GM19351 (cell line): ENCODE results near the gene PUS7L.

Experiments used
- ATAC-seq: cut with Tn5 transposase; IDR thresholded peaks from one replicate; pipeline ENCODE4 v1.9.1; 2021; ENCODE audit warnings: mild to moderate bottlenecking, moderate library complexity; ENCODE audit not compliant: unreplicated experiment

Gene PUS7L, protein sequence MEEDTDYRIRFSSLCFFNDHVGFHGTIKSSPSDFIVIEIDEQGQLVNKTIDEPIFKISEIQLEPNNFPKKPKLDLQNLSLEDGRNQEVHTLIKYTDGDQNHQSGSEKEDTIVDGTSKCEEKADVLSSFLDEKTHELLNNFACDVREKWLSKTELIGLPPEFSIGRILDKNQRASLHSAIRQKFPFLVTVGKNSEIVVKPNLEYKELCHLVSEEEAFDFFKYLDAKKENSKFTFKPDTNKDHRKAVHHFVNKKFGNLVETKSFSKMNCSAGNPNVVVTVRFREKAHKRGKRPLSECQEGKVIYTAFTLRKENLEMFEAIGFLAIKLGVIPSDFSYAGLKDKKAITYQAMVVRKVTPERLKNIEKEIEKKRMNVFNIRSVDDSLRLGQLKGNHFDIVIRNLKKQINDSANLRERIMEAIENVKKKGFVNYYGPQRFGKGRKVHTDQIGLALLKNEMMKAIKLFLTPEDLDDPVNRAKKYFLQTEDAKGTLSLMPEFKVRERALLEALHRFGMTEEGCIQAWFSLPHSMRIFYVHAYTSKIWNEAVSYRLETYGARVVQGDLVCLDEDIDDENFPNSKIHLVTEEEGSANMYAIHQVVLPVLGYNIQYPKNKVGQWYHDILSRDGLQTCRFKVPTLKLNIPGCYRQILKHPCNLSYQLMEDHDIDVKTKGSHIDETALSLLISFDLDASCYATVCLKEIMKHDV

DNA sequence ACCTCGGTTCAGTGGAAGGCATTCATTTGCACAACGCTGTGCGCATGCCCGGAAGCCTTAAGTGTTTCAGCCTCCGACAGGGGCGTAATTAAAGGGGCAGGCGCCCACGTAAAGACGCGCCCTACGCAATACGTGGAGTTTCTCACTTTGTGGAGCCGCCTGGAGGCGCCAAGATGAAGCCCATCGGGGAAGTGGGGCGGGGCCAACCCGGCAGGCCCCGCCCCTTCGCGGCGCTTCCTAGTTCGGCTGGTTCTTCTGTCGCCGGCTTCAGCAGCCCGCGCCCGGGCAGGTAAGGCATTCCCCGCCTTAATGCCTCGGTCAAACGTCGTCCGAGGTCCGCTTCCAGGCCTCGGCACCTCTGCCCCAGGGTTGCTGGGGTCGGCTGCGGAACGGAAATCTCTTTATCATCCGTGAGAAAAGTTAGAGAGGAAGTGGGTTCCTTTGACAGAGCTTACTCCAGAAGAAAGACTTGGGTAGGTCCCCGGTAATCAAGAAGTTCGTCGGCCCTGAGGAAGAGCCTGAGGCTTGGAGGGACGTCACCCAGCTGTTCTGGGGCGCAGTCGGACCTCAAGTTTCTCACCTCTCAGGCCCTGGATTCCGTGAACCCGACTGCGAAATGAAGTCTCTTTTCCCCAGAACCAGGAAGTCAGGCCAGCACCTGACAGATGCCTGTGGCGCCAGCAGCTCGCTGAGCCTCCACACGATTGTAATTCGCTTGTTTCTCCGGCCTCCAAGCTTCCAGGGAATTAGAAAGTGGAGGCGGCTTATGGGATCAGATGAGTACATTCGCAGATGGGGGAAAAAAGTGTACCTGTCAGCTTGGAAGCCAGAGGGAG lies at the start of gene PUS7L, which contains the start of gene IRAK4:
PUS7L (minus strand) TSS at position 63 of the 836 bp plus-strand sequence. CDS start 3,545 bp downstream, outside the sequence.
IRAK4 (plus strand) TSS at position 224 of the 836 bp plus-strand sequence. CDS start 9,161 bp downstream, outside the sequence.
- peak; percentile 93 for ATAC-seq

DNA sequence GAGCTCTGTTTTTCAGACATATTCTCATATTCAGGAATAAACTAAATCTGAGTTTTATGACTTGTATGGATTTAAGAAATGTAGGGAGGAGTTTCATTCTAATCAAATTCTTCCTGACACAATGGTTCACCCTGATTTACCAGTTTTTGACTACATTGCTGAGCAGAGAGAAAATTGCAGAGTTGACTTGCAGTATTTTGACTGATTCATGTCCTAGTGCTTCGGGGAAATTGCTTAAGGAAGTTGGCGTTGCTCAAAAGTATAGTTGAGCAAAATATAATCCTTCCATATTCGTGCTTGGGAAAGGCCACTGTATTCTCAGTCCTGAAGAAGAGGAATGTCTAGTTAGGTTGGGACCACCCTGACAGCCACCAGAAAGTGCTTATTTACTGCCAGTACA lies 48.8 kb upstream of the PUS7L start:
- ATAC-seq = no peak

DNA sequence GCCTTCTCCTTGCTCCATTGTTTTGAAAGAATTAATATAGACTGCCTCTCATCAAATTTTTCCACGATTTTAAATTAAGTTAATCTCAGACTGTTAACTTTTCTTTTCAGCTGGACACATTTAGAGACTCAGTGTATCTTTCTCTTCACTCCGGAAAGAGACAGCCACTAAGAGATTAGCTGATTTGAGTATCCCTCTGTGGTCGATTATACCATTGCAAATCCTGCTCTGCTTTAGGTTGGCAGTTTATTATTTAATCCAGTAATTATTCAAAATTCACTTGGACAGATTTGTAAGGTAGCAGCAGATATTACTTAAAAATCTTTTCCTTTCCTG lies 48.1 kb upstream of the PUS7L start:
- ATAC-seq = no peak

DNA sequence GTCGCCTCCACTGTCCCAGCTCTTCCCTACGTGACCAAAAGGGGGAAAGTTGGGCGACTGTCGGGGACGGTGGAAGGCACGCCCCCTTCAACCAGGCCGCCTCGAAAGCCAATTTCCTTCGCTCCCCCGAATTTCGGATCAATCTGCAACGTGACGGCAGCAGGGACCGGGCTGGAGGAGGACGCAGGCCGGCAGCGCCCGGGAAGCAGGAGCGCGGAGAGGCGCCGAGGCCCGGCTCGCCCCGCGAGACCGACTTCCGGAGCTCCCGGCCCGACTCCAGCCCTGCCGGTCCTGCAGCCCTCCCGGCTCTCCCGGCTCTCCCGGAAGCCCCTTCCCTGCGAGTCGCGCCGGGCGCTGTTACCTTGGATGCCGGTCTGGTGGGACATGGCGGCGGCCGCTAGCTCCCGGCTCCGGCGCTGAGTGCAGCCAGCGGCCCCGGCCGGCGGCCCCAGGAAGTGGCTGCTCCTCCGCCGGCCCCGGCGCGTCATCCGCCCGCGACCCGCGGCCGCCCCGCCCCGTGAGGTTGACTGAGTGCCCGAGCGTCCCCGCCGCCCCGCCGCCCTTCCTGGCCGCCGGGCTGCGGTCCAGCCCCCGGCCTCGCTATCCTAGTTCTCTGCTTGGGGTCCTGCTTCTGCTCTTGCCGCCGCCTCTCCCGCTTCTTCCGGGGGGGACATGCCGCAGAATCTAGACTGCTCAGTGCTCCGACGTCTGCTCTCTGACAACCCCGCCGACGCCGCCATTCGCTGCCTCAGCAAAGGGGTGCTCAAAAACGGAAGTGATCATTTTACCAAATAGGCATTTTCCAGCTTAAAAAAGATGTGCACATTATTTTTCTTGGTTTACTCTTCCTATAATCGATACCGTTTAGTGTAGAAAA lies 47.5 kb upstream of the PUS7L start, which contains the start of gene TWF1:
TWF1 (minus strand) TSS at position 458 of the 877 bp plus-strand sequence; CDS start at position 386, 72 bp downstream.
- ATAC-seq = peak; percentile 92

DNA sequence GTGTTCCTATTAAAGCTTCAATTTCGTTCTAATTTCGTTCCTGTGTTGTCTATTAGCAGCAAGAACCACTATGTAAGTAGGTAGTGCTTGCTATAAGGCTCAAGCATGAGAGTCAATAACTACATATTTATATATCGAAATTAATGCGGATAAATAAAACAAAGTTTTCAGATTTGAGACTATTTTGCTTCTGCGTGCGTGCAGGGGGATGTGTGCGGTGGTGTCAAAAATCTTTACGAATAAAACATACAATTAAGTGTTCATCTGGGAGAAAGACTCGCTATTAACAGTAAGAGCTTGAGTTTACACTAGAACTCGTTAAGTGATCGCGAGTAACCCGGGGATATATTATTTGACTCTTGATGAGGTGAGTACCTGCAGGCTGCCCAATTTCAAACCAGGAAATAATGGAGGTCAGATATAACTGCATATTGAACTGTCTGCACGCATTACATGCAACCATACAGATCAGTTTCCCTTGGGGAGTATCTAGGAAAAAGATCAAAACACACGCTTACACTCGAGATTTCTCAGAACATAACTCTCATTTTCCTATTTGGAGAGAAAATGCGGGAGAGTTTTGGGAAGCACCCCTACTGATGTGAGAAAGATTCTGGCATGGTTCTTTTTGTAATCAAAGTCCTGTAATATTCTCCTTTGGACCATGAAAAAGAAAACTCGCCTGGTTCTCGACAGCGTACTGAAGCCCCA lies 46.7 kb upstream of the PUS7L start:
- peak; percentile 24 for ATAC-seq

DNA sequence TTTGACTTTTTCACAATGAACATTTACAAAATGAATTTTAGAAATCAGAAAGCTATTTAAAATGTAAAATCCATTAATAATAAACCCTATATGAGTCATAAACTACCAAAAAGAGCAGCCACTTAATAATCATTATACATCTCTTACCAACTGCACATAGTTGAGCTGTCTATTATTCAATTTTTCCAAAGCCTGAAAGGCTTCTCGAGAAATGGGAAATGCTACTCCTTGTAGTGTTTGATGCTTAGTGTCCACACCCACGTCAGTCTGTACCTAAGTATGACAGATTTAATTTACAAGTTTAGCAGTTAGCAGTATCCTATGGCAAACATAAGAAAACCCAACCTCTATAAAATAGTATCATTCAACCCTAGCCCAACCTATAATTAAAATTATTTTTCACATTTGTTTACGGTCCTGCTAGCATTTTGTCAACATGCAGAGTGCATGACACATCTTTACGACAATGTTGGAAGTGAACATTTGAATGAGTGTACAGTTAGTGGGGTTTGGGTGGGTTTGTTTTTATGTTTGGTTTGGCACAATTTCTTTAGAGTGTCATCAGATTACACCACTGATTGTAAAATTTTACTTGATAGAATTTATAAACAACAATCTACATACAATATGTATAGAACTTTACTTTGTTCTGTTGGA lies 39.1 kb upstream of the PUS7L start:
- ATAC-seq = no peak

DNA sequence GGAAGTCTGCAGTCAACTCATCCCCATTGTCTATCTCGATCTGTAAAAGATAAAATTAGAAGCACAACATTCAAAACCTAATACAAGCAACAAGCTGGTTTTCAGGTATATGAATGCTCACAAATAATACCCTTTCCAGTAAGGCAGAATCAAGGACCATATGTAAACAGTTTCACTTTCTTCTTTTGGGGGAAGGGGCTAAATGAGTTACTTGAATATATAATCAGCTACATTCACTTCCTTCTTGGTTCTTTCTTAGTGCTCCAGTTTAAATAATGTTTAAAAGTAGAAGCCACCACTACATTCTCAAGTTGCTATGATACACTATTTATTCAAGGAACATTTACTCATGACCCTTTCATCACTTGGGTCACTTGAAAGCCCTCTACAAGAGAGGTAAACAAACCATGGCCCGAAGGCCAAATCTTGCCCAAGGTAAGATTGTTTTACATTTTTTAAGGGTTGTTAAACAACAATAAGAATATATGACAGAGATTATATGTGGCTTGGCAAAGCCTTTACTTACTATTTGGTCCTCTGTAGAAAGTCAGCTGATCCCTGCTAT lies 37.2 kb upstream of the PUS7L start:
- ATAC-seq = no peak

DNA sequence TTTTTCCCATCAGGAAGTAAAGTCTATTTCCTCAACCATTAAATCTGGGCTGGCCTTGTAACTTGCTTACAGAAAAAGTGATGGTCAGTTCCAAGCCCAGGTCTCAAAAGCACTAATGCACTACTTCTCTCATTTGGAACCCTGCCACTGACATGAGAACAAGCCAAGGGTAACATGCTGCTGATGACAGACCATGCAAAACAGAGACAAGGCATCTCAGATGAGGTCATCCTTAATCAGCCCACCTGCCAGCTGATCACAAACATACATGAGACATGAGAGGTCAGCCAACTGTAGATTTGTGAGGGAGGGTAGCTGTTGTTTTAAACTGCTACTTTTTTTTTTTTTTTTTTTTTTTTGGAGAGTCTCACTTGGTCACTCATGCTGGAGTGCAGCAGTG lies 31.4 kb upstream of the PUS7L start:
- ATAC-seq = peak; percentile 55

DNA sequence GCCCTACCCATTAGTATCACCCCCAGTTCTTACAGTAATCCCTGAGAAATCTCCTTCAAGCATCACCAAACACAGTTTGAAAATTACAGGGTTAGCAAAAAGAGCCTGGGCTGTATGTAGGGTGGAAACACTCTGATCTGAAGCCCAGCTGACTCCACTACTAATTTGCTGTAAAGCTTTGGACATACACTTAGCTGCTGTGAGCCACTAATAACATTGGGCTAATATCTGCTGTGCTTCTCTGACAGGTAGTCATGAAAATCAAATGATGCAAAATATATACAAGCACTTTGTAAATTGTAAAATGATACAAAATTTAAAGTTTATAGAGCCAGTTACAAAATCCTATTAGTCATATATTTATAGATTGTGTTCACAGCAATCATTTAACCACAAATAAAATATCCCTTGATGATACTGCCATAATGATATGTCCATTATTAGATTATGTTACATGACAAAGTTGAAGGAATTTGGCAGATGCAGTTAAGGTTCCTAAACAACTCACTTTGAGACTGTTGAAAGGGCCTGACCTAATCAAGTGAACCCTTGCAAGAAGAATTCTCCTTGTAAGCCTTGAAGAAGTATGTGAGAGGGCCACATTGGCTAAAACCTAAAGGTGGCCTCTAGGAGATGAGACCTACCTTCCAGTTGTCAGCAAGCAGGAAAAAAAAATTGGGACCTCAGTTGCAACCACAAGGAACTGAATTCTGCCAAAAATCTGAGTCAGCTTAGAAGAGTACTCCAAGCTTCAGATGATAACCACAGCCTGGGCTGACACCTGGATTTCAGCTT lies 28.5 kb upstream of the PUS7L start:
- ATAC-seq = no peak

DNA sequence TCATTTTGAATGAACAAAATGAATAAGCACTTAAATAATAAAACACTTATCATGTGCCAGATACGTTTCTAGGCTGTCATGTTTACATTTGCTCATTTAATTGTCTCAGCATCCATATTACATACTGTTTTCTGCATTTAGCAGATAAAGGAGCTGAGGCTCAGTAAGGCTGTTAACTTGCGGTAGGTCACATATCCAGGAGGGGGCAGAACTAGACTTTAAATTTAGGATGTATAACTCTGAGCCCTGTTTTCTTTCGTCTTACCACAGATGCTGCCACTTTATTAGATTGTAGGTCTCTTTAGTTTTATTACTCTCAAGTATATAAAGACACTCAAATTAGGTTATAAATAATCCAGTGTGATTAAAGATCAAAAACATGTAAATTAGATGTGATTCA lies 17.9 kb upstream of the PUS7L start:
- ATAC-seq = peak; percentile 63

DNA sequence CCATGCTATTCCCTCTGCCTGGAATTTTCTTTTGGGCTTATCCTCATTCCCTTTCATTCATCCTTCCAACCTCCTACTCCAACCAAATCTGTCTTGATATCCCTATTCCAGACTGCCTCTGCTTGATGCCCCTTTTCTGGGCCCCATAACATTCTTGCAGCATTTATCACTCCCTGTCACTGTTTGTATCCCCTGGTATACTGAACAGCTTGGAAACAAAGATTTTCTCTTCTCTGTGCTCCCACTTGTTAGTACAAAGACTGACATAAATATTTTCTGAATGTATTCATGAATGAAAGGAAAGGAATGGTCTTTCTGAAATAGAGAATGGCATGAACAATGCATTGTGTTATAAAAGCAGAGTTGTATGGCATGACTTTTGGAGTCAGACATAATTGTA lies 7.7 kb upstream of the PUS7L start:
- ATAC-seq = no peak

DNA sequence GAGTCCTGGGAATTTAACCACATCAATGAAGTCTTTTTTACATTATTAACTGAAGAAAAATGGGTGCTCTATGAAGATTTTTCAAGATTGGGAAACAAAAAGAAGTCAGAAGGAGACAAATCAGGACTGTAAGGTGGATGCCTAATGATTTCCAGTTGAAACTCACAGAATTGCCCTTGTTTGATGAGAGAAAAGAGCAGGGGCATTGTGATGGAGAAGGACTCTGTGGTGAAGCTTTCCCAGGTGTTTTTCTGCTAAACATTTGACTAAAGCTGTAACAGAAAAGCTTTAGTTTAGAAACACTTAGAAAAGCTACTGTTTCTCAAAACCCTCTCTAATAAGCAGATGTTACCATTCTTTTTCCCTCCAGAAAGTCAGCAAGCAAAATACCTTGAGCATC lies 5.9 kb upstream of the PUS7L start:
- no peak for ATAC-seq

DNA sequence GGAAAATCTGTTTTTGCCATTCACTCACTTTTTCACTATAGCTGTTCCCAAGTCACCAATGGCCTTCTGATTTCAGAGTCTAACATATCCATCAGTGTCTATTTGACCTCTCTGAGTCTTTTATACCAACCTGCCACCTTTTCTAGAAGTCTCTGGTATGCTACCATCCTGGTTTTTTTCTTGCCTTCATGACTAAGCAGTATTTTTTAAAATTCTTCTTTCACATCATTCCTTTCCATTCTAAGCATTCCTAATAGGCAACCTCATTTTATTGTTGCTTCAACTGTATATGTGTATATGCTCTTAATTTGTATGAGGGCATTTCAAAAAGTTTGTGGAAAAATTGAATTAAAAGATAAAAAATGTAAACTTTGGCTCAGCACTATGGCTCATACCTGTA lies 5.2 kb upstream of the PUS7L start:
- no peak for ATAC-seq

DNA sequence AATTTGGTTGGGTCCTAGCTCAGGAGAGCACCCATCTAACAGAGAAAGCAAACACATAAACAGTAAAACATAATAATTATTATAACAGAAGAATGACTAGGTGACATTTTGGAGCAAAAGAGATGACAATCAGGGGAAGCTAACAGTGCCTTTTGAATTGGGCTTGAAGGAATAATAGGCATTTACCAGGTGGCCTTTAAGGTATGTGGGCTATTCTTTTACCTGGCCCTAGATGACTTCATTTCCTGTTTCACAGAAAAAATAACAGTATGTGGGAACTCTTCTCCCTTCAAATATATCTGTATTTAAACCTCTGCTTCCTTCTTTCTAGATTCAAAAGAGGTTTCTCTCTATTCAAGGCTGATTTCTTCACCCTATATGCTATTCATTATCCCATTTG lies 4.0 kb upstream of the PUS7L start:
- no peak for ATAC-seq

DNA sequence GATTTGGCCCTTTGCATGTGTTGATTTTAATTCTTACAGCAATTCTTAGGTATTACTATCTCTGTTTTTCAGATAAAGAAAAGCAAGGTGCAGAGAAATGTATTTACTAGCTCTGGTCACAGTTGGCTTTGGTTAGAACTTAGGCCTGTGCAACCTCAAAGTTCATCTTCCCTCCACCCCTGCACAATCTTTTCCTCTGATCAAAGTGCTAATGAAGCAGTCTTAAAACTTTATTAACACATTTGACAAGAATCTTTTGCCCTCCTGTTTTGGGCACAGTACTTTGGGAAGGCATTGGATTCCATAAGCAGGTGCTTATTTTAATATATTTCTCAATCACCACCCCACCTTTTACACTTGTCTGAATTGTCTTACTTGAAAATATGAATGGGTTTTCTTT lies 2.9 kb upstream of the PUS7L start:
- ATAC-seq = no peak

DNA sequence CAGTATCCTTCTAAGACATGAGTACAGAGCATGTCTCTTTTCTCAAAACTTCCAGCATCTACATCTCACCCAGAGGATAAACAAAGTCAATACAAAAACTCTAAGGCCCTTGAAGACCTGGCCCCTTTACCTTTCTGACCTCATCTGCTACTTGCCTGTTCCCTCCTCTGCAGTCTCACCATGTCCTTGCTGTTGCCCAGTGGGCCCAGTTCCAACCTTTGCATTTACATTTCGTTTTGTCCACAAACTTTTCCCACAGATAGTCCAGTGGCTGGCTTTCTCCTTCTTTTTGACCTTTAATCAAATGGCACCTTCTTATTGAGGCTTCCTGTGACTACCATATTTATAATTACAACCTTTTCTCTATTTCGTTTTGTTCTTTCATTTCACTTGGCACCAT lies 1.8 kb upstream of the PUS7L start:
- no peak for ATAC-seq

DNA sequence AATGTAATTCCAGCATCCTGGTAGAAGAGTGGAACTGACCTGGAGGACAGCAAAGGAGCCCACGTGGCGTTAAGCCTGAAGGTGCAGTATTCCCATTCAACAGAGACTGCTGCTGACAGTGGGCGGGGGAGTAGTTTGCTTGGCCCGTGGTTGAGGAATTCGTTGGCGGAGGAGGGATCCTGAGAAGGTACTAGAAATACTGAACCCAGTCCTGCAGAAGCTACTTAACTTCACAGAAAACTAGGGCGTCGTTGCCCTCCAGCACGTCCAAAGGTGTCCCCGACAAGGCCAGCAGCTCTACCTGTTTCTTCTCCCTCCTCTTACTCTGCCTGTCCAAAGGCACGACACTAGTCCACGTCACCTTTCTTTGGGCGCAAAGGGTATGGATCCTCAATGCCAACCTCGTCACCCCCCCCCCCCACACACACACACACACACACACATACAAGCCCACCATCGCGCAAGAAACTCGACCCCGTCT lies 303 bp downstream of the PUS7L start:
- ATAC-seq = peak; percentile 3

DNA sequence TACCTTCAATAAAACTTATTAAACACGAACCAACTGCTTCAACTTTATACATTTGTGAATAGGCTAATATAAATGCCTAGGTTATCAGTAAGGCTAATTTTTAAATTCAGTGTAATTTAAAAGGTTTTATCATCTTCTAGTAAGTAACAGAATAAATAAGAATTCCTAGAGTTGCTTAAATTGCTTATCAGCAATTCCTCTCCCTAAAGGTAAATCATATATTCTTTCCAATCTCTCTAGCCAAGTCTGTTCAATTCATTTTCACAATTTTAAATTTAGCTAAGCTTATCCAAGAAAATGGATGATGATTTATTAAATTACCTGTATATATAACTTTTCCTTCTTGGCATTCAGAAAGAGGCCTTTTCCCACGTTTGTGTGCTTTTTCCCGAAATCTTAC lies 4.6 kb downstream of the PUS7L start:
- no peak for ATAC-seq
